Heart left ventricle (tissue), 16 donors: ENCODE measurements around the gene TNS1. TPM values are rescaled to one million over a fixed set of nuclear protein-coding genes. Genes with fewer than 3 reads are reported as not detected.

Experiments
- ATAC-seq, 4 donors: fragments of 200-7000 bp; cut with Tn5 transposase; one replicate each; pipeline ENCODE4 v1.9.1; 2020 to 2022; ENCODE audit warnings: moderate library complexity in 4 of 4, mild to moderate bottlenecking in 3 of 4, moderate number of reproducible peaks in 1 of 4
- DNase-seq, 5 donors: peaks; one replicate each; pipeline ENCODE4 v3.0.0-alpha.2; 2020
- H3K27ac ChIP-seq, 12 donors: fragments of 200-600 bp; sonication (generic) in 4 of 12; one replicate each; pipeline versions ENCODE4 v1.5.0 to v1.8.0; 2016 to 2022; ENCODE audit warnings: mild to moderate bottlenecking in 2 of 12
- H3K27me3 ChIP-seq, 9 donors: fragments of 200-600 bp; sonication (generic) in 2 of 9; one replicate each; pipeline versions ENCODE4 v1.5.1 to v1.8.0; 2016 to 2022; ENCODE audit warnings: mild to moderate bottlenecking in 3 of 9
- H3K36me3 ChIP-seq, 9 donors: fragments of 200-600 bp; sonication (generic) in 2 of 9; one replicate each; pipeline versions ENCODE4 v1.5.0 to v1.8.0; 2018 to 2022; ENCODE audit warnings: mild to moderate bottlenecking in 2 of 9
- H3K4me1 ChIP-seq, 12 donors: fragments of 200-600 bp; sonication (generic) in 4 of 12; one replicate each; pipeline versions ENCODE4 v1.5.0 to v1.8.0; 2016 to 2022; ENCODE audit warnings: mild to moderate bottlenecking in 3 of 12
- H3K4me3 ChIP-seq, 12 donors: fragments of 200-600 bp; sonication (generic) in 4 of 12; one replicate each; pipeline versions ENCODE4 v1.5.0 to v1.8.0; 2017 to 2022; ENCODE audit warnings: mild to moderate bottlenecking in 9 of 12, moderate library complexity in 4 of 12
- H3K9me3 ChIP-seq, 12 donors: fragments of 200-600 bp; sonication (generic) in 4 of 12; one replicate each; pipeline versions ENCODE4 v1.5.0 to v1.8.0; 2016 to 2022; ENCODE audit warnings: mild to moderate bottlenecking in 1 of 12
- POLR2A ChIP-seq, 2 donors: fragments of 450-650 bp; IDR thresholded peaks; one replicate each; pipeline ENCODE4 v1.6.1; 2017; ENCODE audit warnings: antibody characterized with exemption in 2 of 2, mild to moderate bottlenecking in 2 of 2, moderate library complexity in 2 of 2
- WGBS, 4 donors: extraction: QIAGEN DNeasy Blood & Tissue Kit in 2 of 4; methylation state at CpG; one replicate each; pipeline versions ENCODE4 v1.1.5 to v1.1.7; 2013 to 2018; 5-methylcytosine and 5-hydroxymethylcytosine counted together
- intact Hi-C, 10 donors: fragments of 100-400 bp; cut with DNase I; formaldehyde crosslinking; loops; one replicate each; pipeline versions ENCODE4 v1.11.1 to v1.14.2; 2022
- polyA plus RNA-seq, 2 donors: library from polyadenylated mRNA; stranded (reverse); fragments of 200-250 nt; gene quantifications; one replicate each; pipeline ENCODE4 v1.2.3, GENCODE V29; 2013
- total RNA-seq, 9 donors: library from RNA; depleted of rRNA in 2 of 9; stranded (reverse); fragments of >200 nt in 2 of 9; fragmentation: NEBNext Ultra II Directional in 3 of 9; extraction: Animal tissue kit (Norgen Biotek cat#: 25700) in 3 of 9; gene quantifications; one replicate each; pipeline versions ENCODE4 v1.1.0 to v1.2.4, GENCODE V29; 2016 to 2023
- TF ChIP-seq, protein P1 (sequence below), 12 donors: fragments of 200-600 bp; sonication (generic) in 4 of 12; IDR thresholded peaks; one replicate each; pipeline versions ENCODE4 v1.5.0 to v1.8.0; 2018 to 2022; ENCODE audit warnings: antibody characterized with exemption in 12 of 12, mild to moderate bottlenecking in 5 of 12
- donor health status: ischemic (EF 13 %, LVEDD 7.1; RV severe dilation, severe dysfunction).
- donor health status: healthy with polysubstance abuse.
- donor health status: DM: no; HTN: yes; CAD: no.
- donor health status: DM: no; HTN: no; CAD: no.
- donor health status: ischemic (EF 25% LVEDD 6.9; RV normal size, moderate dysfunction).
- donor health status: ischemic (EF 25% LVEDD 5.7; RV mildly dilated, moderate dysfunction).
- donor health status: healthy.
- donor health status: DM: yes; HTN: yes; CAD: no.
- donor health status: ischemic (EF 35%, LVEDD 5.7; RV mildly dilated, moderate dysfunction).
- donor health status: nonischemic (EF 11% LVEDD 7.7; RV severe dilation, severe dysfunction).
- donor health status: DM: yes; HTN: yes; CAD: no.
- donor health status: PGD.
- donor health status: ischemic (EF 29% LVEDD 5.4; RV normal size, mild dysfunction).
- donor health status: nonischemic (EF 23%, LVEDD 6.1; RV moderate dilation, normal function).

TNS1 gene
- total and polyA plus RNA-seq, 11 donors: 243 to 899 (median 669) TPM

DNA sequence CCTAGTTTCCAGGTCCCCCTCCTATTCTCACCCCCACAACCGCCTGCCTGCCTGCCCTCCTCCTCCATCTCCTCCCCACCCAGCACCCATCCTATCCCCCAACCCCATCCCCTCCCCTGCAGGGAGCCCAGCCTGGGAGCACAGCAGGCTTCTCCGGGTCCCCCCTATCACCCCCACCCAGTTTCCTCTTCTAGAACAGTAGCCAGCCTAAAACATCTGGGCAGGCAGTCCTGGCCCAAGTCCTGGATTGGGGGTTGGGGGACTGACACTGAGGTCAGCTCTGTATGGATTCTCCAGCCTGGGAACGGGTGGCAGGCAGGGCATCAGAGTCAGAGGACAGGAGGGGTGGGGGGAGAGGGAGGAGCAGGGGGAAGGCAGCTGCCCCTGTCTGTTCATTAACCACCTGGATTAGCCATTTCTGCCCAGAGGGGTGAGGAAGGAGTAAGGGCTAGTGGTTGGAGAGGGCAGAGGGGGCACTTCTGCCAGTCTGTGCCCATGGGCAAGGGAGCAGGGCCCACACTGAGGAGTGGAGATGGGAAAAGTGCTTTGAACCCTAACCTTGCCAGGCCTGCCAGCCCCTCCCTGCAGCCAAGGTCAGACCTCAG is 60.0 kb downstream of the TNS1 start:
- Histone ChIP-seq H3K9me3 (no peaks in the 10 kb centered on the region), H3K4me1 (peaks cover 8 to 82% (median 67%) of the 10 kb centered on the region in 12 donors), H3K27me3 (no peaks in the 10 kb centered on the region), H3K36me3 (peaks cover 0 to 6% (median 0%) of the 10 kb centered on the region in 9 donors), H3K4me3 (peak overlapping the region; percentile 56 to 95 (median 82)), H3K27ac (peak overlapping the region; percentile 92 to 99 (median 96))
- DNase-seq (peak in 4 of 5 donors; percentile 44 to 56 (median 49)), ATAC-seq (peak; percentile 6 to 36 (median 12))
- 3 to 8% (median 5%) methylated on average over 3 of the region's 3 CpGs for WGBS, 4 donors
- TF ChIP-seq, protein P1, sequence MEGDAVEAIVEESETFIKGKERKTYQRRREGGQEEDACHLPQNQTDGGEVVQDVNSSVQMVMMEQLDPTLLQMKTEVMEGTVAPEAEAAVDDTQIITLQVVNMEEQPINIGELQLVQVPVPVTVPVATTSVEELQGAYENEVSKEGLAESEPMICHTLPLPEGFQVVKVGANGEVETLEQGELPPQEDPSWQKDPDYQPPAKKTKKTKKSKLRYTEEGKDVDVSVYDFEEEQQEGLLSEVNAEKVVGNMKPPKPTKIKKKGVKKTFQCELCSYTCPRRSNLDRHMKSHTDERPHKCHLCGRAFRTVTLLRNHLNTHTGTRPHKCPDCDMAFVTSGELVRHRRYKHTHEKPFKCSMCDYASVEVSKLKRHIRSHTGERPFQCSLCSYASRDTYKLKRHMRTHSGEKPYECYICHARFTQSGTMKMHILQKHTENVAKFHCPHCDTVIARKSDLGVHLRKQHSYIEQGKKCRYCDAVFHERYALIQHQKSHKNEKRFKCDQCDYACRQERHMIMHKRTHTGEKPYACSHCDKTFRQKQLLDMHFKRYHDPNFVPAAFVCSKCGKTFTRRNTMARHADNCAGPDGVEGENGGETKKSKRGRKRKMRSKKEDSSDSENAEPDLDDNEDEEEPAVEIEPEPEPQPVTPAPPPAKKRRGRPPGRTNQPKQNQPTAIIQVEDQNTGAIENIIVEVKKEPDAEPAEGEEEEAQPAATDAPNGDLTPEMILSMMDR (IDR thresholded peaks at IDR 0.05): no peak
- no peak for TF ChIP-seq POLR2A (IDR thresholded peaks at IDR 0.05)
- intact Hi-C loops: loop anchor here in 8 of 10 donors (2.0 to 5.0 kb wide), 6 partner anchors 39 to 156 kb away; no protein-coding TSS in a partner anchor

DNA sequence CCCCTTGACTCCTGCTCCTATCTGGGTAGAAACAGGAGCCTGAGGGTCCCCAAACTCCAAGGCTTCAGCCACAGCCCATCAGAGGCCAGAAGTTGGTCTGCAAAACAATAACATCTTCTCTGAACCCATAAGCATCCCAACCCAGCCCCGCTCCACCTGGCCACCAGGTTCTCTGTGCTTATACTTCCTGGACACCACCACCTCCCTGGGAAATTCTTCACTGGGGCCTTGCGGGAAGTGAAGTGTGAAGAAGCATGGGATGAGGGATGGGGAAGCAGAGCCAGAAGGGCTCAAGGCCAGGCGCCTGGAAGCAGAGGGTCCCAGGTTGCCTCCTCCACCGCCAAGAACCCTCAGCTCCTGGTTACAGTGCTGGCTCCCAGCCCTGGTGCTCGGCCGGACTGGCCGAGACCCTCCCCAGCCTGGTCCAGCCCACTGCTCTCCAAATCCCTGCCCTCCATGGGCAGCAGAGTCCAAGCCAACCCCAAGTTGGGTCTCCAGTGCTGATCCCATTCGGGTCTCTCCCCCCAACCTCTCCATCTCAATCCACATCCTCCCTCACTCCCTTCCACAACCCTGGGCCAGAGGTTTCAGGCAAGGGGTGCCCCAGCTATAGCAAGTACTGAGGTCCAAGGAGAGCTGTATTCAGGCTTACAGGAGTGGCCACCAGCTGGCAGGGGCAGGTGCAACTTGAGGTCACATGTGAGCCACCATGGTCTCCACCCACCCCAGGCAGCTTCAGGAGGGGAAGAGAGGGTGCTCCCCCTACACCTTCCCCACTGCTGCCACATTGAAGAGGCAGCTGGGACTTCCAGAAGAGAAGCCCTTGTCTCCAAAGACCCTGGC is 60.7 kb downstream of the TNS1 start:
- H3K4me1 ChIP-seq: peaks cover 13 to 83% (median 74%) of the 10 kb centered on the region in 12 donors
- TF ChIP-seq, protein P1 (IDR thresholded peaks at IDR 0.05): no peak
- TF ChIP-seq POLR2A (IDR thresholded peaks at IDR 0.05): no peak
- ATAC-seq (peak in 3 of 4 donors; percentile 17 to 27 (median 23)), DNase-seq (peak in 4 of 5 donors; percentile 21 to 71 (median 44))
- peaks cover 0 to 6% (median 0%) of the 10 kb centered on the region in 9 donors for H3K36me3 ChIP-seq
- H3K4me3 ChIP-seq: peak overlapping the region; percentile 56 to 95 (median 82)
- H3K9me3 ChIP-seq: no peaks in the 10 kb centered on the region
- intact Hi-C loops: loop anchor here in 8 of 10 donors (2.0 to 5.0 kb wide), 8 partner anchors 40 to 155 kb away; no protein-coding TSS in a partner anchor
- 20 to 27% (median 22%) methylated on average over 8 of the region's 8 CpGs for WGBS, 4 donors
- H3K27ac ChIP-seq: peak overlapping the region; percentile 92 to 99 (median 96)
- H3K27me3 ChIP-seq: no peaks in the 10 kb centered on the region

DNA sequence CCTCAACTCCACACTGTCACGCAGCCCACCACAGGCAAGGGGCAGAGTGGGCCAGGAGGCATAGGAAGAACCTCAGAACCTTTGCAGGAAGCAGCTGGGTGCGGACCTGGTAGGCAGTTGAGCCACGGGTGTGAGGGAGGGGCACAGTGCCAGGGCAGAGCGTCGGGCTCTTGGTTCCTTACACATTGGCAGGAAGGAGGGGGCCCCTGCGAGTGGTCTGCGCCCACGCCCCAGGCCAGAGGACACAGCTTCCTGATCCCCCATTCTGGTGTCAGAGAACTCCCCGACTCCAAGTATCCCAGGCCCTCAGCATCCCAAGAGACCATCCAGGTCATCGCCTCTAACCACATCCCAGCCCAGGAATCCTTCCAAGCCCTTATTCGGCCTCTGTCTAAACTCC is 61.5 kb downstream of the TNS1 start:
- H3K4me1 ChIP-seq: peaks cover 18 to 88% (median 80%) of the 10 kb centered on the region in 12 donors
- H3K36me3 ChIP-seq: peaks cover 0 to 6% (median 0%) of the 10 kb centered on the region in 9 donors
- intact Hi-C loops: loop anchor here in 7 of 10 donors (2.0 to 5.0 kb wide), 6 partner anchors 39 to 154 kb away; no protein-coding TSS in a partner anchor
- TF ChIP-seq POLR2A (IDR thresholded peaks at IDR 0.05): no peak
- TF ChIP-seq, protein P1 (IDR thresholded peaks at IDR 0.05): no peak
- peak overlapping the region; percentile 92 to 99 (median 96) for H3K27ac ChIP-seq
- ATAC-seq (no peak), DNase-seq (peak in 4 of 5 donors; percentile 46 to 58 (median 54))
- WGBS, 4 donors: 12 to 18% (median 16%) methylated on average over 9 to 11 of the region's 11 CpGs
- H3K4me3 ChIP-seq: peak overlapping the region; percentile 56 to 95 (median 82)
- H3K27me3 ChIP-seq: no peaks in the 10 kb centered on the region
- no peaks in the 10 kb centered on the region for H3K9me3 ChIP-seq
